ENCODE data around the gene ZNF385B. TPM values are rescaled to one million over a fixed set of nuclear protein-coding genes. Genes with fewer than 3 reads are reported as not detected.

ZNF385B gene
- total and polyA plus RNA-seq, 2 donors (not counting 1 experiment from before 2014, with no cell fraction given), result not detected

DNA sequence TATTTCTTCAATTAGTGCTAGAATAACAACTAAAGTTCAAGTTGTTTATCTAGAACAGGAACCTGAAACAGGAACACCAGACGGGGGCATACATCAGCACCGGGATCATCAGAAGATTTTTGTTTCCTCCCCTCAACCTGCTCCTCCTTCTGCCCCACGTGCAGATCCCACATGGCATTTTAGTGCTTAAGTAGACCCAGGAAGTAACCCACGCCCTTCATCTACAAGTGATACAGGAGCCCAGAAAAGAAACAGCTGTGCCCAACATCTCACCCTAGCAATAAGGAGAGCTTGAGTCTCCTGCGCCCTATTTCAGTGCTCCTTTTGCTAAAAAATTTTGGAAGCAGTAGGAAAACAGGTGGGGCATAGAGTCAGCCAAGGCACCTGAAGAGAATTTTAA, 5.2 kb downstream of the ZNF385B start:
- H3K4me3 ChIP-seq (ENCODE audit: control extremely low read depth in 1 of 5, extremely low read depth in 1 of 5, insufficient read depth in 1 of 5, low read depth in 2 of 5, low read length in 4 of 5), result no peak overlapping the region
- H3K4me1 Mint-ChIP-seq, result peaks cover 8% of the 10 kb centered on the region
- no peak overlapping the region for H3K4me3 Mint-ChIP-seq
- H3K9me3 ChIP-seq (ENCODE audit: control extremely low read depth in 1 of 3, control insufficient read depth in 2 of 3, insufficient read depth in 1 of 3, low read length in 2 of 3), result peaks cover 0 to 3% (median 0%) of the 10 kb centered on the region in 3 donors
- intact Hi-C loops (cut with micrococcal nuclease), result no loop called here
- no peak overlapping the region for H3K9ac ChIP-seq (ENCODE audit: low read length)
- no peaks in the 10 kb centered on the region for H3K9me3 Mint-ChIP-seq (ENCODE audit: insufficient read depth)
- no peak overlapping the region for H2AFZ ChIP-seq (ENCODE audit: insufficient read depth, low read depth, low read length, poor library complexity, severe bottlenecking)
- peaks cover 0 to 13% (median 6%) of the 10 kb centered on the region in 4 experiments for H3K27me3 ChIP-seq (replicated peaks in 1 of 4; ENCODE audit: control extremely low read depth in 1 of 4, control insufficient read depth in 3 of 4, insufficient read depth in 4 of 4, low read length in 3 of 4)
- ATAC-seq (ENCODE audit: low read depth) (no peak), DNase-seq (no peak)
- TF ChIP-seq EZH2 (IDR thresholded peaks at IDR 0.05; ENCODE audit: borderline replicate concordance, insufficient read depth, low read depth, low read length, poor library complexity, severe bottlenecking), result no peak
- TF ChIP-seq CTCF (IDR thresholded peaks at IDR 0.05), result no peak
- CTCF ChIA-PET, result no interaction called here
- no peak overlapping the region for H3K4me2 ChIP-seq (replicated peaks; ENCODE audit: low read depth, low read length, poor library complexity, severe bottlenecking)
- 0% methylated on average over 4 of the region's 5 CpGs for WGBS (ENCODE audit: insufficient coverage)
- H3K79me2 ChIP-seq (ENCODE audit: control insufficient read depth, insufficient read depth, low read length), result no peaks in the 10 kb centered on the region
- POLR2A ChIA-PET, result no interaction called here
- no peaks in the 10 kb centered on the region for H3K36me3 ChIP-seq (replicated peaks in 1 of 2; ENCODE audit: control extremely low read depth in 1 of 2, control insufficient read depth in 1 of 2, extremely low read depth in 1 of 2, insufficient read depth in 2 of 2, low read length in 1 of 2)
- peaks cover 8 to 10% of the 10 kb centered on the region in 2 donors for H3K4me1 ChIP-seq (ENCODE audit: control insufficient read depth in 2 of 2, insufficient read depth in 2 of 2, low read length in 2 of 2)
- no peak overlapping the region for H3K27ac Mint-ChIP-seq
- no peaks in the 10 kb centered on the region for H4K20me1 ChIP-seq (ENCODE audit: control insufficient read depth, insufficient read depth, low read length, poor library complexity, severe bottlenecking)
- H3K27ac ChIP-seq (ENCODE audit: low read length in 2 of 2), result no peak overlapping the region
- peaks cover 57% of the 10 kb centered on the region for H3K27me3 Mint-ChIP-seq

GRCh38 chr2:179855673-179856072, 5.7 kb downstream of the ZNF385B start:
- ATAC-seq (ENCODE audit: low read depth) (no peak), DNase-seq (no peak)
- peaks cover 8% of the 10 kb centered on the region for H3K4me1 Mint-ChIP-seq
- TF ChIP-seq EZH2 (IDR thresholded peaks at IDR 0.05; ENCODE audit: borderline replicate concordance, insufficient read depth, low read depth, low read length, poor library complexity, severe bottlenecking), result no peak
- TF ChIP-seq CTCF (IDR thresholded peaks at IDR 0.05), result no peak
- Histone ChIP-seq H3K27ac (ENCODE audit: low read length in 2 of 2) (no peak overlapping the region), H3K9ac (ENCODE audit: low read length) (no peak overlapping the region), H3K4me2 (replicated peaks; ENCODE audit: low read depth, low read length, poor library complexity, severe bottlenecking) (no peak overlapping the region), H2AFZ (ENCODE audit: insufficient read depth, low read depth, low read length, poor library complexity, severe bottlenecking) (no peak overlapping the region), H3K27me3 (replicated peaks in 1 of 4; ENCODE audit: control extremely low read depth in 1 of 4, control insufficient read depth in 3 of 4, insufficient read depth in 4 of 4, low read length in 3 of 4) (peaks cover 0 to 13% (median 6%) of the 10 kb centered on the region in 4 experiments), H3K9me3 (ENCODE audit: control extremely low read depth in 1 of 3, control insufficient read depth in 2 of 3, insufficient read depth in 1 of 3, low read length in 2 of 3) (peaks cover 0 to 3% (median 0%) of the 10 kb centered on the region in 3 donors), H3K79me2 (ENCODE audit: control insufficient read depth, insufficient read depth, low read length) (no peaks in the 10 kb centered on the region), H3K4me3 (ENCODE audit: control extremely low read depth in 1 of 5, extremely low read depth in 1 of 5, insufficient read depth in 1 of 5, low read depth in 2 of 5, low read length in 4 of 5) (no peak overlapping the region), H3K4me1 (ENCODE audit: control insufficient read depth in 2 of 2, insufficient read depth in 2 of 2, low read length in 2 of 2) (peaks cover 6 to 7% of the 10 kb centered on the region in 2 donors), H4K20me1 (ENCODE audit: control insufficient read depth, insufficient read depth, low read length, poor library complexity, severe bottlenecking) (no peaks in the 10 kb centered on the region), H3K36me3 (replicated peaks in 1 of 2; ENCODE audit: control extremely low read depth in 1 of 2, control insufficient read depth in 1 of 2, extremely low read depth in 1 of 2, insufficient read depth in 2 of 2, low read length in 1 of 2) (no peaks in the 10 kb centered on the region)
- ChIA-PET POLR2A (no interaction called here), CTCF (no interaction called here)
- WGBS (ENCODE audit: insufficient coverage), result no CpG with 5 or more reads among the region's 1 CpG
- intact Hi-C loops (cut with micrococcal nuclease), result no loop called here
- H3K27me3 Mint-ChIP-seq, result peaks cover 57% of the 10 kb centered on the region
- no peak overlapping the region for H3K4me3 Mint-ChIP-seq
- no peaks in the 10 kb centered on the region for H3K9me3 Mint-ChIP-seq (ENCODE audit: insufficient read depth)
- no peak overlapping the region for H3K27ac Mint-ChIP-seq

Measured in B cell (primary cell).